HepG2 (cell line): ENCODE data around the gene FLRT2. TPM values are rescaled to one million over a fixed set of nuclear protein-coding genes. Genes with fewer than 3 reads are reported as not detected.

Experiments used
- ATAC-seq: fragments of 200-7000 bp; cut with Tn5 transposase; 3 replicates; pipeline ENCODE4 v1.9.1; 2020; ENCODE audit warnings: mild to moderate bottlenecking, moderate library complexity
- BruUV-seq: library from RNA; stranded (reverse); fragments of 400-500 nt; replicated peaks from 2 replicates; lab custom pipeline; 2021; lab: Mats Ljungman, UMichigan
- CTCF ChIA-PET: fragments of 300-600 bp; formaldehyde crosslinking; extraction: SDS; loops from one replicate; lab custom pipeline; 2021; ENCODE audit warnings: low total read pairs, inconsistent platforms, low intra/inter-chr PET ratio; lab: Yijun Ruan, JAX
- POLR2A ChIA-PET: fragments of 350-600 bp; sonication (Branson Sonifier 250); formaldehyde crosslinking; loops from one replicate; lab custom pipeline; 2020; ENCODE audit warnings: antibody characterized with exemption, inconsistent platforms; lab: Yijun Ruan, JAX
- DNase-seq: peaks from one replicate; pipeline ENCODE4 v3.0.0-alpha.2; 2015; ENCODE audit warnings: low spot score
- FAIRE-seq: peaks from 3 replicates; lab custom pipeline; 2011; peaks lifted over from hg19 to GRCh38; lab: Jason Lieb, UNC
- H2AFZ ChIP-seq: one replicate; pipeline ENCODE4 v1.6.1; 2011; ENCODE audit warnings: low read length, inconsistent platforms
- H3K27ac ChIP-seq: fragments of 300-600 bp; 3 replicates; pipeline ENCODE4 v1.8.0; 2011; ENCODE audit warnings: mixed run types, mild to moderate bottlenecking, mixed read lengths, low read length, inconsistent platforms; ENCODE audit not compliant: insufficient read depth; ENCODE audit errors: extremely low read length
- H3K27me3 ChIP-seq, 2 experiments: fragments of 200-600 bp in 1 of 2; 2 replicates in 1 of 2; 3 replicates in 1 of 2; pipeline versions ENCODE4 v1.6.0 to v1.8.0; 2011; ENCODE audit warnings: low read length in 2 of 2, mild to moderate bottlenecking in 2 of 2, moderate library complexity in 2 of 2, inconsistent platforms in 1 of 2; ENCODE audit not compliant: insufficient read depth in 2 of 2, control insufficient read depth in 1 of 2
- H3K36me3 ChIP-seq, 2 experiments: fragments of 200-600 bp in 1 of 2; replicated peaks in 1 of 2; 2 replicates in 1 of 2; 3 replicates in 1 of 2; pipeline versions ENCODE4 v1.5.1 to v1.8.0; 2011; ENCODE audit warnings: low read length in 2 of 2, inconsistent platforms in 1 of 2; ENCODE audit not compliant: insufficient read depth in 2 of 2, control insufficient read depth in 1 of 2
- H3K4me1 ChIP-seq: 2 replicates; pipeline ENCODE4 v1.5.1; 2012; ENCODE audit warnings: low read length, inconsistent platforms; ENCODE audit not compliant: insufficient read depth
- H3K4me2 ChIP-seq: 2 replicates; pipeline ENCODE4 v1.6.0; 2011; ENCODE audit warnings: low read depth, low read length, inconsistent platforms
- H3K4me3 ChIP-seq, 3 experiments: fragments of 200-600 bp in 1 of 3; sonication (generic), shearing (Covaris generic) in 1 of 3; replicated peaks in 1 of 3; 2 replicates each; pipeline ENCODE4 v1.5.1; 2011 to 2016; ENCODE audit warnings: low read length in 3 of 3, inconsistent platforms in 2 of 3, low read depth in 2 of 3, mild to moderate bottlenecking in 2 of 3, control low read depth in 1 of 3, mixed read lengths in 1 of 3; ENCODE audit not compliant: insufficient read depth in 1 of 3
- H3K79me2 ChIP-seq: one replicate; pipeline ENCODE4 v1.6.1; 2011; ENCODE audit warnings: low read length, inconsistent platforms; ENCODE audit not compliant: insufficient read depth
- H3K9ac ChIP-seq: 2 replicates; pipeline ENCODE4 v1.6.0; 2011; ENCODE audit warnings: mild to moderate bottlenecking, low read depth, low read length, inconsistent platforms; ENCODE audit not compliant: insufficient read depth
- H3K9me3 ChIP-seq: 2 replicates; pipeline ENCODE4 v1.5.1; 2012; ENCODE audit warnings: mild to moderate bottlenecking, low read length
- H4K20me1 ChIP-seq: 2 replicates; pipeline ENCODE4 v1.6.0; 2011; ENCODE audit warnings: inconsistent platforms, mild to moderate bottlenecking, low read length, moderate library complexity; ENCODE audit not compliant: insufficient read depth
- ADNP ChIP-seq: sonication (generic); formaldehyde crosslinking; IDR thresholded peaks from 2 replicates; pipeline ENCODE4 v1.4.0; 2020; ENCODE audit warnings: missing genetic modification reagents
- AHDC1 ChIP-seq: sonication (generic); formaldehyde crosslinking; IDR thresholded peaks from 2 replicates; pipeline ENCODE4 v1.5.1; 2020; ENCODE audit warnings: mild to moderate bottlenecking, missing genetic modification reagents, borderline replicate concordance
- ATF1 ChIP-seq: IDR thresholded peaks from 2 replicates; pipeline ENCODE4 v1.6.1; 2016; ENCODE audit warnings: mild to moderate bottlenecking, control low read depth
- EEA1 ChIP-seq: sonication (generic); formaldehyde crosslinking; IDR thresholded peaks from 2 replicates; pipeline ENCODE4 v1.5.1; 2020; ENCODE audit warnings: mild to moderate bottlenecking, missing genetic modification reagents, borderline replicate concordance
- FOXM1 ChIP-seq: sonication (generic); formaldehyde crosslinking; IDR thresholded peaks from 2 replicates; pipeline ENCODE4 v1.5.0; 2020; ENCODE audit warnings: missing genetic modification reagents
- HIVEP1 ChIP-seq: sonication (generic); formaldehyde crosslinking; IDR thresholded peaks from 2 replicates; pipeline ENCODE4 v1.4.0; 2020; ENCODE audit warnings: mild to moderate bottlenecking, missing genetic modification reagents
- KDM2A ChIP-seq: sonication (generic); formaldehyde crosslinking; IDR thresholded peaks from 2 replicates; pipeline ENCODE4 v1.4.0; 2020; ENCODE audit warnings: low read depth, missing genetic modification reagents, borderline replicate concordance
- KDM6A ChIP-seq: IDR thresholded peaks from 2 replicates; pipeline ENCODE4 v1.6.1; 2016; ENCODE audit warnings: low read depth
- MEIS1 ChIP-seq: sonication (generic); formaldehyde crosslinking; IDR thresholded peaks from 2 replicates; pipeline ENCODE4 v1.9.0; 2021; ENCODE audit warnings: mild to moderate bottlenecking, missing genetic modification reagents, moderate library complexity, borderline replicate concordance
- PHF21A ChIP-seq: sonication (generic); formaldehyde crosslinking; IDR thresholded peaks from 2 replicates; pipeline ENCODE4 v1.5.0; 2020; ENCODE audit warnings: mild to moderate bottlenecking, missing genetic modification reagents
- RARA ChIP-seq: IDR thresholded peaks from 2 replicates; pipeline ENCODE4 v1.6.1; 2016; ENCODE audit warnings: missing genetic modification reagents, missing compliant biosample characterization
- SCMH1 ChIP-seq: sonication (generic); formaldehyde crosslinking; IDR thresholded peaks from 2 replicates; pipeline ENCODE4 v1.9.0; 2021; ENCODE audit warnings: missing genetic modification reagents, mild to moderate bottlenecking, borderline replicate concordance
- SNRNP70 ChIP-seq: fragments of 200-400 bp; formaldehyde crosslinking; IDR thresholded peaks from 2 replicates; pipeline ENCODE4 v1.6.1; 2017; ENCODE audit warnings: mild to moderate bottlenecking, low read depth, low read length, moderate library complexity
- ZBTB3 ChIP-seq: sonication (generic); formaldehyde crosslinking; IDR thresholded peaks from 2 replicates; pipeline ENCODE4 v1.4.0; 2020; ENCODE audit warnings: low read depth, mild to moderate bottlenecking, moderate library complexity, missing genetic modification reagents, borderline replicate concordance
- ZNF660 ChIP-seq: sonication (generic); formaldehyde crosslinking; IDR thresholded peaks from 2 replicates; pipeline ENCODE4 v1.5.1; 2020; ENCODE audit warnings: mild to moderate bottlenecking, low read depth, missing genetic modification reagents, borderline replicate concordance
- WGBS: methylation state at CpG from one replicate; pipeline ENCODE4 v1.1.6; 2017; ENCODE audit warnings: low lambda C conversion rate; 5-methylcytosine and 5-hydroxymethylcytosine counted together
- in situ Hi-C: cut with HindIII; loops from 2 replicates; pipeline ENCODE4 v1.10.0; 2017; ENCODE audit warnings: low pct_unique_long_range_greater_than_20kb; ENCODE audit not compliant: extremely low pct_ligation_motif_present
- intact Hi-C: fragments of 100-400 bp; cut with micrococcal nuclease; formaldehyde crosslinking; loops from one replicate; pipeline ENCODE4 v1.10.0; 2022; ENCODE audit not compliant: unreplicated experiment
- polyA plus RNA-seq, 8 experiments: library from polyadenylated mRNA; depleted of rRNA in 3 of 8; stranded (reverse) in 7 of 8; unstranded in 1 of 8; fragments of >200 nt; fragmentation: Illumina TruSeq in 4 of 8; extraction: Trizol in 4 of 8; gene quantifications; 2 replicates each; pipeline versions ENCODE4 v1.2.1 to v1.2.3, GENCODE V29; 2011 to 2016; ENCODE audit warnings: low read depth in 4 of 8, missing spikeins in 1 of 8, mixed read lengths in 1 of 8; ENCODE audit not compliant: insufficient read depth in 1 of 8
- total RNA-seq, 5 experiments: library from RNA; depleted of rRNA; stranded (reverse); fragments of >200 nt; fragmentation: Illumina TruSeq; extraction: Trizol; gene quantifications; 2 replicates each; pipeline ENCODE4 v1.2.3, GENCODE V29; 2016; ENCODE audit warnings: low read depth in 1 of 5

Gene FLRT2
- total and polyA plus RNA-seq, 2 of the 13 experiments (the other 11 are each of a cell fraction or from before 2014, with no cell fraction given), result not detected

- H3K36me3 ChIP-seq, result no peaks in the 10 kb centered on the region
- no peaks in the 10 kb centered on the region for H4K20me1 ChIP-seq
- H3K4me1 ChIP-seq, result peaks cover 24% of the 10 kb centered on the region
- BruUV-seq, result no TSS peak
- intact Hi-C loops (no loop called here), in situ Hi-C loops (no loop called here)
- no peaks in the 10 kb centered on the region for H3K27me3 ChIP-seq
- H3K79me2 ChIP-seq, result no peaks in the 10 kb centered on the region
- FAIRE-seq (no peak), ATAC-seq (no peak), DNase-seq (no peak)
- no peak overlapping the region for H3K4me2 ChIP-seq
- H3K9me3 ChIP-seq, result peaks cover 53% of the 10 kb centered on the region
- ChIA-PET POLR2A (no interaction called here), CTCF (no interaction called here)
- no peak overlapping the region for H3K9ac ChIP-seq
- H3K27ac ChIP-seq, result no peak overlapping the region
- no peak overlapping the region for H3K4me3 ChIP-seq
- WGBS, result 66% methylated on average over 3 of the region's 3 CpGs
- no peak overlapping the region for H2AFZ ChIP-seq
- no peak for TF ChIP-seq ZBTB3 (CRISPR knock-in tag)
- TF ChIP-seq MEIS1, result no peak
- TF ChIP-seq ZNF660 (CRISPR knock-in tag), result no peak
- TF ChIP-seq, all 625 proteins: peak for 0
These were observed 48.5 kb upstream of the FLRT2 start for GRCh38 chr14:85481471-85481870.

GRCh38 chr14:85482552-85482951 lies 47.4 kb upstream of the FLRT2 start:
- 5% methylated on average over 4 of the region's 4 CpGs for whole genome bisulfite sequencing
- Histone ChIP-seq H3K27me3 (no peaks in the 10 kb centered on the region), H3K4me2 (peak overlapping the region; percentile 21), H3K9me3 (peaks cover 55% of the 10 kb centered on the region), H3K27ac (peak overlapping the region; percentile 59), H3K9ac (no peak overlapping the region), H4K20me1 (no peaks in the 10 kb centered on the region), H3K4me3 (no peak overlapping the region), H3K36me3 (no peaks in the 10 kb centered on the region), H3K79me2 (no peaks in the 10 kb centered on the region), H3K4me1 (peaks cover 24% of the 10 kb centered on the region), H2AFZ (no peak overlapping the region)
- DNase-seq, result peak; percentile 71
- no TSS peak for BruUV-seq
- POLR2A ChIA-PET, result no interaction called here
- intact Hi-C loops, result loop anchor here (1.0 kb wide), 1 partner anchor 38 kb away; no protein-coding TSS in a partner anchor
- in situ Hi-C loops, result no loop called here
- CTCF ChIA-PET, result no interaction called here
- FAIRE-seq, result peak; percentile 54
- peak; percentile 100 for ATAC-seq
- TF ChIP-seq AHDC1 (peak; percentile 82; the same call in 1 of the 2 replicates), KDM6A (CRISPR knock-in tag) (0 out of 2 replicates have a peak, but pooled peaks have one; percentile 24), FOXM1 (no peak), HIVEP1 (CRISPR knock-in tag) (no peak), ATF1 (CRISPR knock-in tag) (peak; percentile 28; the same call in 1 of the 2 replicates), RARA (CRISPR knock-in tag) (0 out of 2 replicates have a peak, but pooled peaks have one; percentile 21), ADNP (CRISPR knock-in tag) (no peak), KDM2A (CRISPR knock-in tag) (no peak), SCMH1 (CRISPR knock-in tag) (no peak), EEA1 (CRISPR knock-in tag) (no peak), SNRNP70 (no peak), PHF21A (CRISPR knock-in tag) (peak; percentile 34; the same call in 1 of the 2 replicates)
